GM12878 (cell line): Measurements from ENCODE around the gene ATP6V0A1. TPM values are rescaled to one million over a fixed set of nuclear protein-coding genes. Genes with fewer than 3 reads are reported as not detected.

Source experiments
- ATF3 ChIP-seq: IDR thresholded peaks from 2 replicates; pipeline ENCODE4 v1.6.1; 2011; ENCODE audit warnings: low read depth, mild to moderate bottlenecking, low read length, moderate library complexity, borderline replicate concordance; ENCODE audit errors: extremely low read depth
- BCL3 ChIP-seq: IDR thresholded peaks from 2 replicates; pipeline ENCODE4 v1.6.1; 2011; ENCODE audit warnings: borderline replicate concordance, low read depth, mild to moderate bottlenecking, moderate library complexity, low read length; ENCODE audit not compliant: insufficient read depth, poor library complexity, severe bottlenecking
- IKZF1 ChIP-seq: fragments of 450-650 bp; conservative IDR thresholded peaks from 2 replicates; pipeline ENCODE4 v1.6.1; 2017; ENCODE audit warnings: antibody characterized with exemption, mild to moderate bottlenecking
- IRF5 ChIP-seq: fragments of 450-650 bp; IDR thresholded peaks from 2 replicates; pipeline ENCODE4 v1.6.1; 2017; ENCODE audit warnings: borderline replicate concordance
- MTA3 ChIP-seq: IDR thresholded peaks from 2 replicates; pipeline ENCODE4 v1.6.1; 2012; ENCODE audit warnings: low read length, inconsistent platforms, borderline replicate concordance
- NBN ChIP-seq: fragments of 450-650 bp; IDR thresholded peaks from 2 replicates; pipeline ENCODE4 v1.6.1; 2016
- NFYB ChIP-seq: IDR thresholded peaks from 2 replicates; pipeline ENCODE4 v1.6.1; 2011; ENCODE audit warnings: low read depth, mild to moderate bottlenecking, low read length, improper control_type of control experiment, moderate library complexity; ENCODE audit not compliant: insufficient read depth
- SP1 ChIP-seq: IDR thresholded peaks from one replicate; pipeline ENCODE4 v1.6.1; 2011; ENCODE audit warnings: low read depth, low read length
- ZBTB40 ChIP-seq: fragments of 450-650 bp; IDR thresholded peaks from 2 replicates; pipeline ENCODE4 v1.6.1; 2016; ENCODE audit warnings: mild to moderate bottlenecking, moderate library complexity, borderline replicate concordance
- polyA plus RNA-seq, 11 experiments: library from polyadenylated mRNA; depleted of rRNA in 4 of 11; unstranded in 6 of 11; stranded (reverse) in 5 of 11; fragments of >200 nt; fragmentation: Nextera tagmentation in 4 of 11; fragmentation: Illumina TruSeq in 1 of 11; extraction: Ambion mirVana in 4 of 11; extraction: Trizol in 1 of 11; gene quantifications; 1 replicate in 1 of 11; 2 replicates in 10 of 11; pipeline versions ENCODE4 v1.2.1 to v1.2.3, GENCODE V29; 2011 to 2016; ENCODE audit warnings: inconsistent platforms in 2 of 11, missing spikeins in 2 of 11, low read depth in 1 of 11
- total RNA-seq, 4 experiments: library from RNA; depleted of rRNA in 3 of 4; stranded (reverse); fragments of >200 nt in 3 of 4; fragmentation: Illumina TruSeq in 1 of 4; extraction: Trizol in 1 of 4; gene quantifications; 2 replicates each; pipeline versions ENCODE4 v1.2.1 to v1.2.3, GENCODE V29; 2013 to 2021
- TF ChIP-seq, protein P1 (sequence below): fragments of 450-650 bp; IDR thresholded peaks from 2 replicates; pipeline ENCODE4 v1.6.1; 2017; ENCODE audit warnings: mild to moderate bottlenecking, moderate library complexity
- TF ChIP-seq, protein P2 (sequence below): fragments of 450-650 bp; IDR thresholded peaks from 2 replicates; pipeline ENCODE4 v1.6.1; 2017; ENCODE audit warnings: mild to moderate bottlenecking
- TF ChIP-seq, protein P3 (sequence below): fragments of 450-650 bp; IDR thresholded peaks from 2 replicates; pipeline ENCODE4 v1.6.1; 2017; ENCODE audit warnings: low read depth, mild to moderate bottlenecking, moderate library complexity

The ATP6V0A1 gene
- total and polyA plus RNA-seq, 10 of the 15 experiments (the other 5 are each of a cell fraction or from before 2014, with no cell fraction given) = 3.0 to 76.6 (median 30.9) TPM

- TF ChIP-seq ATF3 = peak; percentile 92; the same call in 1 of the 2 replicates
- no peak for TF ChIP-seq IRF5
- TF ChIP-seq, protein P1, sequence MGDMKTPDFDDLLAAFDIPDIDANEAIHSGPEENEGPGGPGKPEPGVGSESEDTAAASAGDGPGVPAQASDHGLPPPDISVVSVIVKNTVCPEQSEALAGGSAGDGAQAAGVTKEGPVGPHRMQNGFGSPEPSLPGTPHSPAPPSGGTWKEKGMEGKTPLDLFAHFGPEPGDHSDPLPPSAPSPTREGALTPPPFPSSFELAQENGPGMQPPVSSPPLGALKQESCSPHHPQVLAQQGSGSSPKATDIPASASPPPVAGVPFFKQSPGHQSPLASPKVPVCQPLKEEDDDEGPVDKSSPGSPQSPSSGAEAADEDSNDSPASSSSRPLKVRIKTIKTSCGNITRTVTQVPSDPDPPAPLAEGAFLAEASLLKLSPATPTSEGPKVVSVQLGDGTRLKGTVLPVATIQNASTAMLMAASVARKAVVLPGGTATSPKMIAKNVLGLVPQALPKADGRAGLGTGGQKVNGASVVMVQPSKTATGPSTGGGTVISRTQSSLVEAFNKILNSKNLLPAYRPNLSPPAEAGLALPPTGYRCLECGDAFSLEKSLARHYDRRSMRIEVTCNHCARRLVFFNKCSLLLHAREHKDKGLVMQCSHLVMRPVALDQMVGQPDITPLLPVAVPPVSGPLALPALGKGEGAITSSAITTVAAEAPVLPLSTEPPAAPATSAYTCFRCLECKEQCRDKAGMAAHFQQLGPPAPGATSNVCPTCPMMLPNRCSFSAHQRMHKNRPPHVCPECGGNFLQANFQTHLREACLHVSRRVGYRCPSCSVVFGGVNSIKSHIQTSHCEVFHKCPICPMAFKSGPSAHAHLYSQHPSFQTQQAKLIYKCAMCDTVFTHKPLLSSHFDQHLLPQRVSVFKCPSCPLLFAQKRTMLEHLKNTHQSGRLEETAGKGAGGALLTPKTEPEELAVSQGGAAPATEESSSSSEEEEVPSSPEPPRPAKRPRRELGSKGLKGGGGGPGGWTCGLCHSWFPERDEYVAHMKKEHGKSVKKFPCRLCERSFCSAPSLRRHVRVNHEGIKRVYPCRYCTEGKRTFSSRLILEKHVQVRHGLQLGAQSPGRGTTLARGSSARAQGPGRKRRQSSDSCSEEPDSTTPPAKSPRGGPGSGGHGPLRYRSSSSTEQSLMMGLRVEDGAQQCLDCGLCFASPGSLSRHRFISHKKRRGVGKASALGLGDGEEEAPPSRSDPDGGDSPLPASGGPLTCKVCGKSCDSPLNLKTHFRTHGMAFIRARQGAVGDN = peak; percentile 67
- TF ChIP-seq ZBTB40 = 0 out of 2 replicates have a peak, but pooled peaks have one; percentile 45
- TF ChIP-seq MTA3 = no peak
- TF ChIP-seq, protein P2, sequence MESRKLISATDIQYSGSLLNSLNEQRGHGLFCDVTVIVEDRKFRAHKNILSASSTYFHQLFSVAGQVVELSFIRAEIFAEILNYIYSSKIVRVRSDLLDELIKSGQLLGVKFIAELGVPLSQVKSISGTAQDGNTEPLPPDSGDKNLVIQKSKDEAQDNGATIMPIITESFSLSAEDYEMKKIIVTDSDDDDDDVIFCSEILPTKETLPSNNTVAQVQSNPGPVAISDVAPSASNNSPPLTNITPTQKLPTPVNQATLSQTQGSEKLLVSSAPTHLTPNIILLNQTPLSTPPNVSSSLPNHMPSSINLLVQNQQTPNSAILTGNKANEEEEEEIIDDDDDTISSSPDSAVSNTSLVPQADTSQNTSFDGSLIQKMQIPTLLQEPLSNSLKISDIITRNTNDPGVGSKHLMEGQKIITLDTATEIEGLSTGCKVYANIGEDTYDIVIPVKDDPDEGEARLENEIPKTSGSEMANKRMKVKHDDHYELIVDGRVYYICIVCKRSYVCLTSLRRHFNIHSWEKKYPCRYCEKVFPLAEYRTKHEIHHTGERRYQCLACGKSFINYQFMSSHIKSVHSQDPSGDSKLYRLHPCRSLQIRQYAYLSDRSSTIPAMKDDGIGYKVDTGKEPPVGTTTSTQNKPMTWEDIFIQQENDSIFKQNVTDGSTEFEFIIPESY = no peak
- TF ChIP-seq, protein P3, sequence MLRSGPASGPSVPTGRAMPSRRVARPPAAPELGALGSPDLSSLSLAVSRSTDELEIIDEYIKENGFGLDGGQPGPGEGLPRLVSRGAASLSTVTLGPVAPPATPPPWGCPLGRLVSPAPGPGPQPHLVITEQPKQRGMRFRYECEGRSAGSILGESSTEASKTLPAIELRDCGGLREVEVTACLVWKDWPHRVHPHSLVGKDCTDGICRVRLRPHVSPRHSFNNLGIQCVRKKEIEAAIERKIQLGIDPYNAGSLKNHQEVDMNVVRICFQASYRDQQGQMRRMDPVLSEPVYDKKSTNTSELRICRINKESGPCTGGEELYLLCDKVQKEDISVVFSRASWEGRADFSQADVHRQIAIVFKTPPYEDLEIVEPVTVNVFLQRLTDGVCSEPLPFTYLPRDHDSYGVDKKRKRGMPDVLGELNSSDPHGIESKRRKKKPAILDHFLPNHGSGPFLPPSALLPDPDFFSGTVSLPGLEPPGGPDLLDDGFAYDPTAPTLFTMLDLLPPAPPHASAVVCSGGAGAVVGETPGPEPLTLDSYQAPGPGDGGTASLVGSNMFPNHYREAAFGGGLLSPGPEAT = no peak
- TF ChIP-seq SP1 = peak; percentile 68
- peak; percentile 70 for TF ChIP-seq IKZF1
- no peak for TF ChIP-seq BCL3
- TF ChIP-seq NBN = peak; percentile 60; the same call in 1 of the 2 replicates
- TF ChIP-seq NFYB = peak; percentile 85
These were observed 108.3 kb downstream of the ATP6V0A1 start, which contains the start of gene MLX (continued) for GRCh38 chr17:42566883-42567573.
